Measurements from ENCODE around the gene GHR.
A peak's percentile ranks its signal among the peaks of the same experiment; 100 is the strongest.

GHR gene

DNA sequence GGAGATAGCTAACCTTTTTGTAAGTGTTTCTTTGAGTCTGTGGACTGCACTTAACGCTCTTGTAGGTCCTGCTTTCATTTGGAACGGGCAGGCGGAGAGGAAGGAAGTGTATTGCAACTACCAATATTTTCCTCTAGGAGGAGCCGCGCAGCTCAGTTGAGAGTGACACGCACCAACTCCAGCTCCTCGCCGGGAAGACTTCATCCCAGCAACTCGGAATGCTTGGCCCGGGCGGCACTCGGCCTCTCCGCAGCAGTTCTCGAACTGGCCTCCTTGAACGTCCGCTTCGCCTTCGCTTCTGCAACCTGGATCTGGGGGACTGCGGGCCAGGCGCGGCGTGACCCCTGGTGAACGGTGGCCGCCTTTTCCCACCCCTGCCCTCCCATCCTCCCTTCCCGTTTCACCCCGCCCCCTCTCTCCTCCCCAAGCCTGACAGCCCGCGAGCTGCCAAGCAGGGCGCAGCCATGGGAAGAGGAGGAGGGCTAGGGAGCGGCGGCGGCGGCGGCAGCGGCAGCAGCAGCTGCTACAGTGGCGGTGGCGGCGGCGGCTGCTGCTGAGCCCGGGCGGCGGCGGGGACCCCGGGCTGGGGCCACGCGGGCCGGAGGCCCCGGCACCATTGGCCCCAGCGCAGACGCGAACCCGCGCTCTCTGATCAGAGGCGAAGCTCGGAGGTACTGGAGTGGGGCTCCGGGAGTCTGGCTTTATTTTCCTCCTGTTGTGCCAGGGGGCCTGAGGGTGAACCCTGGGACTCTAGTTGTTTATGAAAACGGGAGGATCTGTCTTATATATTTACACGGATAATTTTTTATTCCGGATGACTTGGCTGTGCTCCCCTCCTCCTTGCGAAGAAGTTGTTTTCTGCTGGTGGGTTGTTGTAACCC lies at the start of gene GHR:
GHR (plus strand) TSS at position 155 of the 881 bp plus-strand sequence. CDS start 142,436 bp downstream, outside the sequence.
- Histone ChIP-seq H3K27ac (ENCODE audit: low read length) (no peak within 1 kb of the TSS), H3K4me1 (ENCODE audit: control insufficient read depth, insufficient read depth, low read length) (no peaks in the 10 kb centered on the region), H3K27me3 (ENCODE audit: control insufficient read depth, insufficient read depth, low read length) (peaks cover 10% of the 10 kb centered on the region; the same call in 1 of the 2 replicates), H3K36me3 (ENCODE audit: control insufficient read depth, insufficient read depth, low read length) (no peaks in the 10 kb centered on the region), H3K4me3 (ENCODE audit: low read length) (peak within 1 kb of the TSS; percentile 32; the same call in 1 of the 2 replicates), H3K9me3 (ENCODE audit: control insufficient read depth, insufficient read depth, low read length) (no peaks in the 10 kb centered on the region)
- peak; percentile 70 for DNase-seq (ENCODE audit: low read depth, low spot score)
- WGBS (ENCODE audit: insufficient coverage, insufficient read length) = no CpG with 5 or more reads among the region's 60 CpGs

DNA sequence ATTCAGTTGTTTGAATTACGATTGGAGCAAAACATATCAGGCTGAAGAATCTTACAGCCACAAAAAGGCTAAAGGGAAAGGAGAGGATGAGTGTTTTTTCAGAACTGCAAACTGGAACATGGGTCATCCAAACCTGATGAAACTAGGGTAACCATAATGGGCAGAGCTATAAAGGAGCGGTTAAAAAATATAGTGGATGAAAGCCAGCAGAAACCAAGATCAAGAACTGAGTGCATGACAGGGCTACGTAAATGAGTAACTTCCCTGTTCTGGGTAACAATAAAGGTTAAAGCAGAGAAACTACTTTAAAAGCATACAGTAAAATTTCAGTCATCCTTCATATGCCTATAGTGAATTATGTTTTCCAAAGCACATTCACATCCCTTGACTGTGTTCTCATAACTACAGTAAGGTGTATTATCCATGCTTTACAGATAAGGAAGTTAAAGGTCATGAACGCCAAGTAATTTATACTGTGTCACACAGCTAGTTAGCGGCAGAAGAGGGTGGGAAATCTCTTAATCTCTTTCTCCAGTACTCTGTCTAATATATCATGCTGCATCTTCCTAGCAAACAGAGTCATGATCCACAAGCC lies 48.5 kb upstream of the GHR start:
- H3K27me3 ChIP-seq (ENCODE audit: control insufficient read depth, insufficient read depth, low read length) = no peaks in the 10 kb centered on the region
- H3K36me3 ChIP-seq (ENCODE audit: control insufficient read depth, insufficient read depth, low read length) = no peaks in the 10 kb centered on the region
- no peaks in the 10 kb centered on the region for H3K9me3 ChIP-seq (ENCODE audit: control insufficient read depth, insufficient read depth, low read length)
- H3K4me1 ChIP-seq (ENCODE audit: control insufficient read depth, insufficient read depth, low read length) = no peaks in the 10 kb centered on the region
- no peak overlapping the region for H3K27ac ChIP-seq (ENCODE audit: low read length)
- WGBS (ENCODE audit: insufficient coverage, insufficient read length) = no CpG with 5 or more reads among the region's 5 CpGs
- no peak for DNase-seq (ENCODE audit: low read depth, low spot score)
- H3K4me3 ChIP-seq (ENCODE audit: low read length) = no peak overlapping the region

DNA sequence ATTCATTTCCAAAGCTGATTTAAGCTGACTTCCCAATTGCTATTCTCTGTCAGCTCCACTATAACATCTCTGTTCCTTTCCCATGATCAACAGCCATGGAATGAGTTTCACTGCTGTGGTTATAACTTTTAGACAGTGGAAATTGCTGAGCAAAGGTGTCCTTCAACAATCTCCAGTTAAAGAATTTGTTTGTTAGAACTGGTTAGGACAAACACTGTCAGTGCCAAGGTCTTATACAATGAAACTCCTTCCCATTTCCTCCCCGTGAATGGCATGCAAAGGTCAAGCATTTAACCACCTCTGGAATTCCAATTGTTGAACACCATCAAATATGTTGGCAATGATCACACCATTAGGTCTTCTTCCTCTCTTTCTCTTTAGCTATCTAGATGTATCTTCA lies 45.7 kb upstream of the GHR start:
- DNase-seq (ENCODE audit: low read depth, low spot score) = no peak
- H3K9me3 ChIP-seq (ENCODE audit: control insufficient read depth, insufficient read depth, low read length) = no peaks in the 10 kb centered on the region
- H3K4me3 ChIP-seq (ENCODE audit: low read length) = no peak overlapping the region
- no peak overlapping the region for H3K27ac ChIP-seq (ENCODE audit: low read length)
- no peaks in the 10 kb centered on the region for H3K4me1 ChIP-seq (ENCODE audit: control insufficient read depth, insufficient read depth, low read length)
- H3K27me3 ChIP-seq (ENCODE audit: control insufficient read depth, insufficient read depth, low read length) = no peaks in the 10 kb centered on the region
- no peaks in the 10 kb centered on the region for H3K36me3 ChIP-seq (ENCODE audit: control insufficient read depth, insufficient read depth, low read length)
- WGBS (ENCODE audit: insufficient coverage, insufficient read length) = no CpG with 5 or more reads among the region's 1 CpG

DNA sequence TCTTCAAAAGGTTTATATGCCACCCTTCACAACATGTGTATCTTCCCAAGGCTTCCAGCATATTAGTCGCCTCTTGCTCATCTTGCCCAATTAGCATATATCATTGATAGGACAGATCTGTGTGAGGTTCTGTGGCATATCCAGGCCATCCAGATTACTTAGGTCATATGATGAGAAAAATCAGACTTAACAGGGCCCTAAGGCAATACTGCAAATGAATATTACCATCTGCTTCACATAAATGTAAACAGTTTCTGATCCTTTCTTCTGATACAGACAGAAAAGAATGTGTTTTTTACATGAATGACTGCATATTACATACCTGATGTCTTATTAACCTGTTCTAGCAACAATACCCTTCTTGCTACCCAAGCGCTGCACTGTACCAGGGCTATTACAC lies 41.3 kb upstream of the GHR start:
- no peak for DNase-seq (ENCODE audit: low read depth, low spot score)
- Histone ChIP-seq H3K36me3 (ENCODE audit: control insufficient read depth, insufficient read depth, low read length) (no peaks in the 10 kb centered on the region), H3K4me3 (ENCODE audit: low read length) (no peak overlapping the region), H3K9me3 (ENCODE audit: control insufficient read depth, insufficient read depth, low read length) (no peaks in the 10 kb centered on the region), H3K27ac (ENCODE audit: low read length) (no peak overlapping the region), H3K27me3 (ENCODE audit: control insufficient read depth, insufficient read depth, low read length) (no peaks in the 10 kb centered on the region), H3K4me1 (ENCODE audit: control insufficient read depth, insufficient read depth, low read length) (no peaks in the 10 kb centered on the region)
- WGBS (ENCODE audit: insufficient coverage, insufficient read length) = no CpG with 5 or more reads among the region's 2 CpGs

DNA sequence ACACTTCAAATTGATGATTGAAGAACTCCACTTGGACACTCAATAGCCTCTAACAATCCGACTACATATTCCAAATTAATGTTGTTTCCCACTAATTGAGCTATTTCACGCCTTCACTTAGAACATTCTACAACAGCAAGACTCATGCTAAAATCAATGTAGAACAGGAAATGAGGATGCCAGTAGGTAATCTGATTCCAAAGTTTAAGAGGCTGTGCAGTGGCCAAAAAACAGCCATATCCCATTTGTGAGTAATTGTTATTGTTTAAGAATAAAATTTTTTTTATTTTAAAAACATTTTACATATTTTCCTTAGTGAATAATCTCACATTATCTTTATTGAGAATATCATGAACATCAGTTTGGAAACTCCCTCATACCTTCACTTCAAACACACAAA lies 35.7 kb upstream of the GHR start:
- H3K9me3 ChIP-seq (ENCODE audit: control insufficient read depth, insufficient read depth, low read length) = no peaks in the 10 kb centered on the region
- 100% methylated on average over 2 of the region's 2 CpGs for WGBS (ENCODE audit: insufficient coverage, insufficient read length)
- H3K4me3 ChIP-seq (ENCODE audit: low read length) = no peak overlapping the region
- DNase-seq (ENCODE audit: low read depth, low spot score) = no peak
- no peaks in the 10 kb centered on the region for H3K27me3 ChIP-seq (ENCODE audit: control insufficient read depth, insufficient read depth, low read length)
- no peaks in the 10 kb centered on the region for H3K4me1 ChIP-seq (ENCODE audit: control insufficient read depth, insufficient read depth, low read length)
- no peaks in the 10 kb centered on the region for H3K36me3 ChIP-seq (ENCODE audit: control insufficient read depth, insufficient read depth, low read length)
- H3K27ac ChIP-seq (ENCODE audit: low read length) = no peak overlapping the region

DNA sequence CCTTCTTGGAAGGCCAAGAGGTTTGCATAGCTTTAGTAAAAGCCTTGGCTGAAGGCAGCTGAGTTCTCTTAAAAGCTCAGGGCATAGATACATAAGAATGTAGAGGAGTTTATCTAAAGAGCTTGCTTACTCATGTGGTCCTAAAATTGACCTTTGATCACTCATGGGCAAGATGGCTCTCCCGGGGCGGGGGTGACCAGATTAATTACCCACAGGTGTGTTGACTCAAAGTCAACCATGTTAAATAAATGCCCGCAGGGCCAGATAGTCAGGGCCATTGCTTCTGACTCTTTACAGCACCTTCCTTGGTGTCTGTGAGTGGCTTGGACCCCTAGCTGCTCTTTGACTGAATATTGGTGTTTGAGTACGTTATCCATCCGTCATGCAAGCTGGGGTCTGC lies 33.1 kb upstream of the GHR start:
- Histone ChIP-seq H3K4me1 (ENCODE audit: control insufficient read depth, insufficient read depth, low read length) (no peaks in the 10 kb centered on the region), H3K27me3 (ENCODE audit: control insufficient read depth, insufficient read depth, low read length) (no peaks in the 10 kb centered on the region), H3K4me3 (ENCODE audit: low read length) (no peak overlapping the region), H3K36me3 (ENCODE audit: control insufficient read depth, insufficient read depth, low read length) (no peaks in the 10 kb centered on the region), H3K27ac (ENCODE audit: low read length) (no peak overlapping the region), H3K9me3 (ENCODE audit: control insufficient read depth, insufficient read depth, low read length) (no peaks in the 10 kb centered on the region)
- DNase-seq (ENCODE audit: low read depth, low spot score) = no peak
- no CpG with 5 or more reads among the region's 5 CpGs for WGBS (ENCODE audit: insufficient coverage, insufficient read length)

DNA sequence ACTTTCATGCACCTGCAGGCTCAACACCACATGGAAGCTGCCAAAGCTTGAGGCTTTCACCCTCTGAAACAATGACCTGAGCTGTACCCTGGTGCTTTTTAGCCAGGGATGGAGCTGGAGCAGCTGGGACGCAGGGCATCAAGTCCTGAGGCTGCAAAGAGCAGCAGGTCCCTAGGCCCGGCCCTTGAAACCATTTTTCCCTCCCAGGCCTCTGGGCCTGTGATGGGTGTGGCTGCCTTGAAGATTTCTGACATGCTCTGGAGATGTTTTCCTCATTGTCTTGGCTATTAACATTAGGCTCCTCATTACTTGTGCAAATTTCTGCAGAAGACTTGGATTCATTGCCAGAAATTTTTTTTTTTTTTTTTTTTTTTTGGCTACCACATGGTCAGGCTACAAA lies 30.3 kb upstream of the GHR start:
- Histone ChIP-seq H3K27ac (ENCODE audit: low read length) (no peak overlapping the region), H3K4me3 (ENCODE audit: low read length) (no peak overlapping the region), H3K9me3 (ENCODE audit: control insufficient read depth, insufficient read depth, low read length) (no peaks in the 10 kb centered on the region), H3K36me3 (ENCODE audit: control insufficient read depth, insufficient read depth, low read length) (no peaks in the 10 kb centered on the region), H3K27me3 (ENCODE audit: control insufficient read depth, insufficient read depth, low read length) (no peaks in the 10 kb centered on the region), H3K4me1 (ENCODE audit: control insufficient read depth, insufficient read depth, low read length) (no peaks in the 10 kb centered on the region)
- DNase-seq (ENCODE audit: low read depth, low spot score) = no peak
- WGBS (ENCODE audit: insufficient coverage, insufficient read length) = no CpG with 5 or more reads among the region's 2 CpGs

DNA sequence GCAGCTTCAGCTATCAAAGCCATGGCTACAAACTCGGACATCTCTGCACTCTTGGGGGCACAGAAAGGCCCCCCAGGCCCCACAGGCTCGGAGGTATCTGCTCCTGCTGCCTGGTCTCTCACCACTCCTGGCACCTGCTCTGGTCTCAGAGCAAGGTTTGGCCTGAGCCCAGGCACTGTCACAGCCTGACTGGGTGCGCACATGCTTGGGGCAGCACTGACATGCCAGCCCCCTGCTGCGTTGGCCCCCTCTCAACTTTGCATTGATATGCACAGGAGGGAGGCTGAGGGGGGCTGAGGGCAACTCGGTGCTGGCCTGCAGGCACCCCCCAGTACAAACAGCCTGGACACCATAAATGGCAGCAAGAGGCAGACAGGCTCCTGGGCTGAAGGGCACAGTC lies 27.1 kb upstream of the GHR start:
- no peaks in the 10 kb centered on the region for H3K27me3 ChIP-seq (ENCODE audit: control insufficient read depth, insufficient read depth, low read length)
- H3K4me1 ChIP-seq (ENCODE audit: control insufficient read depth, insufficient read depth, low read length) = no peaks in the 10 kb centered on the region
- no CpG with 5 or more reads among the region's 5 CpGs for WGBS (ENCODE audit: insufficient coverage, insufficient read length)
- no peak for DNase-seq (ENCODE audit: low read depth, low spot score)
- no peaks in the 10 kb centered on the region for H3K9me3 ChIP-seq (ENCODE audit: control insufficient read depth, insufficient read depth, low read length)
- H3K27ac ChIP-seq (ENCODE audit: low read length) = no peak overlapping the region
- H3K36me3 ChIP-seq (ENCODE audit: control insufficient read depth, insufficient read depth, low read length) = no peaks in the 10 kb centered on the region
- H3K4me3 ChIP-seq (ENCODE audit: low read length) = no peak overlapping the region

DNA sequence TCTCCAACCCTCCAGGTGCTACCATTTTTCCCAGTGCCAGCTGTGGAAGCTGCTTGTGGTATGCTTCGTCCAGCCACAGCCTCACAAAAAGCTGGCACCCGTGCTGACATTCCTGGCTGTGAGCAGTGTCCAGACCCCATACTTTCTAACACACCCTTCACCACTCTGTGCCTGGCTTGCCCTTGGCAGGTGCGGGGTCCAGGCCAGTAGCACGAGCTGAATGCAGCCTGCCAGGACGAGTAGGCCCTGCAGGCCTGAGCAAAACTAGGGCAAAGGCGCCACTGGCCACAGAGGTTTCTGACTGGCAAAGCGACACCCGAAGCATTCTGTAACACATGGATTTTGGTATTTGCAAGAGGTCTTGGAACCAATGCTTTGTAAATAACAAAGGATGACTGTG lies 26.0 kb upstream of the GHR start:
- no CpG with 5 or more reads among the region's 8 CpGs for WGBS (ENCODE audit: insufficient coverage, insufficient read length)
- DNase-seq (ENCODE audit: low read depth, low spot score) = no peak
- no peak overlapping the region for H3K4me3 ChIP-seq (ENCODE audit: low read length)

DNA sequence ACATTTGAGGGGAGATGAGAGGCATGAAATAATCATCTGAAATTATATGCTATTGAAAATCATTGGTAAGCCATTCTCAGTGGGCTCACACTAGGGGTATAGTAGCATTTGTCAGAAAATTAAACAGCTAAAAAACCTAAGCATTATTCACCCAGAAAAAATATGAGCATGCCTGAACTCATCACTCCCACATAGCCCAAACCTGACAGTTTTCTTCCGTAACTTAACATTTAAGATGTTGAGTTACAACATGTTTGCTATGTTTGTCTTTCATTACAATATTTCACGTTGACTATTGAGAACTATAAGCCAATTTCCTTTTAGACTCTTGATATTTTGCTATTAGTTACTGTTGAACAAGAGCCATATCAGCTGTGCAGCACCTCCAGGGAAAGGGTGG lies 23.5 kb upstream of the GHR start:
- no CpG with 5 or more reads among the region's 2 CpGs for WGBS (ENCODE audit: insufficient coverage, insufficient read length)

More for the DNA sequence above, 26.0 kb upstream of the GHR start:
- H3K27ac ChIP-seq (ENCODE audit: low read length) = no peak overlapping the region
- H3K36me3 ChIP-seq (ENCODE audit: control insufficient read depth, insufficient read depth, low read length) = no peaks in the 10 kb centered on the region
- no peaks in the 10 kb centered on the region for H3K27me3 ChIP-seq (ENCODE audit: control insufficient read depth, insufficient read depth, low read length)
- no peaks in the 10 kb centered on the region for H3K9me3 ChIP-seq (ENCODE audit: control insufficient read depth, insufficient read depth, low read length)
- no peaks in the 10 kb centered on the region for H3K4me1 ChIP-seq (ENCODE audit: control insufficient read depth, insufficient read depth, low read length)

More for the DNA sequence above, 23.5 kb upstream of the GHR start:
- H3K36me3 ChIP-seq (ENCODE audit: control insufficient read depth, insufficient read depth, low read length) = no peaks in the 10 kb centered on the region
- H3K4me1 ChIP-seq (ENCODE audit: control insufficient read depth, insufficient read depth, low read length) = no peaks in the 10 kb centered on the region
- no peak overlapping the region for H3K27ac ChIP-seq (ENCODE audit: low read length)
- H3K4me3 ChIP-seq (ENCODE audit: low read length) = no peak overlapping the region
- no peaks in the 10 kb centered on the region for H3K27me3 ChIP-seq (ENCODE audit: control insufficient read depth, insufficient read depth, low read length)
- no peaks in the 10 kb centered on the region for H3K9me3 ChIP-seq (ENCODE audit: control insufficient read depth, insufficient read depth, low read length)
- no peak for DNase-seq (ENCODE audit: low read depth, low spot score)
